ENCODE measurements around the gene APBB1IP.

GRCh38 chr10:26412932-26413331 lies 25.2 kb upstream of the APBB1IP start:
- TF ChIP-seq CTCF (IDR thresholded peaks at IDR 0.05) (no peak), POLR2A (IDR thresholded peaks at IDR 0.05) (no peak)

Data from uterus (tissue), 2 donors.